Measurements from ENCODE around the gene RASA2. TPM values are rescaled to one million over a fixed set of nuclear protein-coding genes. Genes with fewer than 3 reads are reported as not detected.

RASA2 gene
- total and polyA plus RNA-seq, 9 of the 15 experiments (the other 6 are each of a cell fraction or from before 2014, with no cell fraction given), result 2.0 to 12.8 (median 9.5) TPM

- H3K9me1 ChIP-seq (ENCODE audit: control insufficient read depth, insufficient read depth, low read length), result no peaks in the 10 kb centered on the region
- ChIA-PET CTCF (ENCODE audit: low intra/inter-chr PET ratio) (no interaction called here), POLR2A (no interaction called here)
- no peak overlapping the region for H3K4me3 ChIP-seq
- intact Hi-C loops (cut with micrococcal nuclease), result no loop called here
- no peaks in the 10 kb centered on the region for H3K27me3 ChIP-seq (ENCODE audit: control insufficient read depth in 2 of 2, insufficient read depth in 2 of 2, low read length in 2 of 2)
- H3K9ac ChIP-seq (ENCODE audit: insufficient read depth in 1 of 2, low read depth in 2 of 2, low read length in 2 of 2), result no peak overlapping the region
- FAIRE-seq (no peak), DNase-seq (ENCODE audit: extremely low read depth in 1 of 4, low spot score in 3 of 4) (no peak), ATAC-seq (no peak)
- no peak overlapping the region for H3K4me2 ChIP-seq (ENCODE audit: insufficient read depth, low read length)
- no peaks in the 10 kb centered on the region for H4K20me1 ChIP-seq (replicated peaks; ENCODE audit: control insufficient read depth, insufficient read depth, low read length)
- no TSS peak for BruUV-seq (replicated peaks)
- no peaks in the 10 kb centered on the region for H3K79me2 ChIP-seq (ENCODE audit: control insufficient read depth, insufficient read depth, low read length)
- H3K9me3 ChIP-seq (replicated peaks; ENCODE audit: control insufficient read depth, insufficient read depth, low read depth, low read length), result no peaks in the 10 kb centered on the region
- in situ Hi-C loops (cut with MboI), result no loop called here
- no peak overlapping the region for H2AFZ ChIP-seq (ENCODE audit: low read depth, low read length)
- no peaks in the 10 kb centered on the region for H3K4me1 ChIP-seq (replicated peaks in 1 of 2; ENCODE audit: control insufficient read depth in 2 of 2, insufficient read depth in 2 of 2, low read length in 2 of 2)
- TF ChIP-seq SMAD3 (CRISPR knock-in tag; conservative IDR thresholded peaks at IDR 0.05), result no peak
- TF ChIP-seq CCNT2 (IDR thresholded peaks at IDR 0.05; ENCODE audit: borderline replicate concordance, extremely low read depth, insufficient read length, low read depth, low read length), result no peak
- TF ChIP-seq ZBTB7A (IDR thresholded peaks at IDR 0.05; ENCODE audit: borderline replicate concordance, control insufficient read depth, low read depth, low read length), result no peak
- TF ChIP-seq GTF2E2 (tag; IDR thresholded peaks at IDR 0.05), result no peak
- no peak for TF ChIP-seq NONO (IDR thresholded peaks at IDR 0.05; ENCODE audit: low read depth in 2 of 2, low read length in 1 of 2)
- no peak for TF ChIP-seq CHD1 (IDR thresholded peaks at IDR 0.05; ENCODE audit: low read length)
- no peak for TF ChIP-seq ZNF311 (CRISPR knock-in tag; IDR thresholded peaks at IDR 0.05)
- 89% methylated on average over 6 of the region's 6 CpGs for WGBS (ENCODE audit: insufficient coverage, low coverage, missing lambda C conversion rate)
- peaks cover 29% of the 10 kb centered on the region for H3K36me3 ChIP-seq (ENCODE audit: control insufficient read depth, insufficient read depth, low read length)
- no peak overlapping the region for H3K27ac ChIP-seq (ENCODE audit: extremely low read depth, low read depth, low read length)
Measured at GRCh38 chr3:141608438-141608837, 121.6 kb downstream of the RASA2 start.

Data from K562 (cell line).